ENCODE results near the gene LRRC34. TPM values are rescaled to one million over a fixed set of nuclear protein-coding genes. Genes with fewer than 3 reads are reported as not detected.
A peak's percentile ranks its signal among the peaks of the same experiment; 100 is the strongest.

The LRRC34 gene
- total RNA-seq, 1 experiment from 2014 or later = 3.9 TPM

- H3K27me3 ChIP-seq = no peaks in the 10 kb centered on the region
- no peak overlapping the region for H3K4me3 ChIP-seq
- DNase-seq = no peak
- no peaks in the 10 kb centered on the region for H3K9me3 ChIP-seq
- no peaks in the 10 kb centered on the region for H3K36me3 ChIP-seq
These were observed 10.3 kb upstream of the LRRC34 start for GRCh38 chr3:169822983-169823382.

- Histone ChIP-seq H3K36me3 (no peaks in the 10 kb centered on the region), H3K9me3 (no peaks in the 10 kb centered on the region), H3K27me3 (no peaks in the 10 kb centered on the region), H3K4me3 (no peak overlapping the region)
- DNase-seq = no peak
These were observed 9.8 kb upstream of the LRRC34 start for GRCh38 chr3:169822540-169822939.

DNA sequence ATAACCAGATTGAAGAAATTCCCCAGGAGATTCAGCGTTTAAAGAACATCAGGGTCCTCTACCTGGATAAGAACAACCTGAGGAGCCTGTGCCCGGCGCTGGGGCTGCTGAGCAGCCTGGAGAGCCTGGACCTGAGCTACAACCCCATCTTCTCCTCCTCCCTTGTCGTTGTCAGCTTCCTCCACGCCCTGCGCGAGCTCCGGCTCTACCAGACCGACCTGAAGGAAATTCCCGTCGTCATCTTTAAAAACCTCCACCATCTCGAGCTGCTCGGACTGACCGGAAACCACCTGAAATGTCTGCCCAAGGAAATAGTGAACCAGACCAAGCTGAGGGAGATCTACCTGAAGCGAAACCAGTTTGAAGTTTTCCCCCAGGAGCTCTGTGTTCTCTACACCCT, 9.4 kb upstream of the LRRC34 start:
- no peaks in the 10 kb centered on the region for H3K27me3 ChIP-seq
- no peaks in the 10 kb centered on the region for H3K36me3 ChIP-seq
- H3K4me3 ChIP-seq = no peak overlapping the region
- DNase-seq = no peak
- no peaks in the 10 kb centered on the region for H3K9me3 ChIP-seq

DNA sequence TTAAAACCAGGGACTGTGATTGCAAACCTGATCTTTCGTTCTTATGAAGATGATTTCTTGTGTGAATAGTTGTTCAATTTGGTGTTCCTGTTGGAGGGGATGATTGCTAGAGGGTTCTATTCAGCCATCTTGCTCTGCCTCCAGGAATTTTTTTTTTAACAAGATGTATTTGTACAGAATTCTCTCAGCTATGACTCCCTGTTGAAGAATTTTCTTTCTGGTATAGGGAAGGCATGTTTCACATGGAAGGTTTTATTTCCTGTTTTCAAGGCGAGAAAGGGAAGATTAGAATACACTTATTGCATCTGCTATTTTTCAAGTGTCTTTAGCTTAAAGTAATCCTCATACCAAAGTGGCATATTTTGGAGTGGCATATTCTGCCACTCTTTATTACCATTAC, 5.6 kb upstream of the LRRC34 start:
- no peak for DNase-seq
- Histone ChIP-seq H3K4me3 (no peak overlapping the region), H3K27me3 (no peaks in the 10 kb centered on the region), H3K36me3 (no peaks in the 10 kb centered on the region), H3K9me3 (peaks cover 8% of the 10 kb centered on the region)

- no peak for DNase-seq
- Histone ChIP-seq H3K36me3 (no peaks in the 10 kb centered on the region), H3K27me3 (no peaks in the 10 kb centered on the region), H3K9me3 (peaks cover 8% of the 10 kb centered on the region), H3K4me3 (no peak overlapping the region)
These were observed 3.0 kb upstream of the LRRC34 start for GRCh38 chr3:169815590-169816150.

GRCh38 chr3:169813757-169814517, 1.2 kb upstream of the LRRC34 start:
- DNase-seq = peak; percentile 65
- Histone ChIP-seq H3K36me3 (no peaks in the 10 kb centered on the region), H3K4me3 (peak overlapping the region; percentile 48), H3K27me3 (no peaks in the 10 kb centered on the region), H3K9me3 (peaks cover 8% of the 10 kb centered on the region)

- H3K9me3 ChIP-seq = peaks cover 8% of the 10 kb centered on the region
- no peaks in the 10 kb centered on the region for H3K27me3 ChIP-seq
- no peaks in the 10 kb centered on the region for H3K36me3 ChIP-seq
- peak overlapping the region; percentile 48 for H3K4me3 ChIP-seq
- DNase-seq = no peak
These were observed 574 bp upstream of the LRRC34 start for GRCh38 chr3:169813278-169813677.

DNA sequence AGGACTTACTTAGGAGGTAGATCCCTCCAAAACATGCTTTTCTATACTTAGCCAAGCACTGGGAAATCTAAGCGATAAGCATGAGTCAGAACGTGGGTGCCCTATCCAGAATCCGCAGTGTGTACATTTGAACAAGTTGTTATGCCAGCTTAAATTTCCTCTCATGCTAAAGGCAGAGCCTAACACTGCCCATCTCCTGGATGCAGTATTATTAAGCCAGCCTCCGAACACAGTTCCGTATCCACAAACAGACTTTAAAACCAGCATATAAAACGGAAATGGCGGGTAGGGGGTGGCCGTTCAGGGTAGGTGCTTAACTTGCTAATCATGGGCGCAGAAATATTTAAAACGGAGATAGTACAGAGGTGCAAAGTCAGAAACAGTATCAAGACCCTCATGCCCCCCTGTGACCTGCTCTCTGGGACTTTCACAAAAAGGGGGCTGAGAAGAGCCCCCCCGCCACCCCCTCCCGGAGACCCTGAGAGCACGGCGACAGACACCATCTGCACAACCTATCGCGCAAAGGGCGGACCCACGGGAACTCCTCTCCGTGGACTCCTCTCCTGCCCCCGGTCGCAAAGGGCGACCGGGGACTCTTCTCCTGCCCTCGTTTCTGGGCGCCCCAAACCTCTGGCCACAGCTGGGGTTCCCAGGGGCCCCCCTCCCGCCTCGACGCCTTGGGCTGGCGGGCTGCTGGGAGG, 923 bp downstream of the LRRC34 start:
- peak overlapping the region; percentile 48 for H3K4me3 ChIP-seq
- peak; percentile 57 for DNase-seq
- H3K9me3 ChIP-seq = peaks cover 8% of the 10 kb centered on the region
- no peaks in the 10 kb centered on the region for H3K27me3 ChIP-seq
- H3K36me3 ChIP-seq = no peaks in the 10 kb centered on the region

- no peaks in the 10 kb centered on the region for H3K36me3 ChIP-seq
- no peak overlapping the region for H3K4me3 ChIP-seq
- H3K27me3 ChIP-seq = no peaks in the 10 kb centered on the region
- no peak for DNase-seq
- no peaks in the 10 kb centered on the region for H3K9me3 ChIP-seq
These were observed 3.4 kb downstream of the LRRC34 start for GRCh38 chr3:169809230-169809795.

GRCh38 chr3:169804681-169805080, 8.0 kb downstream of the LRRC34 start:
- no peaks in the 10 kb centered on the region; the same call in 1 of the 2 replicates for H3K36me3 ChIP-seq
- no peaks in the 10 kb centered on the region for H3K9me3 ChIP-seq
- H3K4me3 ChIP-seq = no peak overlapping the region
- DNase-seq = no peak
- H3K27me3 ChIP-seq = no peaks in the 10 kb centered on the region

- H3K9me3 ChIP-seq = no peaks in the 10 kb centered on the region
- no peak for DNase-seq
- no peaks in the 10 kb centered on the region for H3K27me3 ChIP-seq
- H3K4me3 ChIP-seq = no peak overlapping the region
- H3K36me3 ChIP-seq = peaks cover 36% of the 10 kb centered on the region
These were observed 20.3 kb downstream of the LRRC34 start for GRCh38 chr3:169792359-169792758.

DNA sequence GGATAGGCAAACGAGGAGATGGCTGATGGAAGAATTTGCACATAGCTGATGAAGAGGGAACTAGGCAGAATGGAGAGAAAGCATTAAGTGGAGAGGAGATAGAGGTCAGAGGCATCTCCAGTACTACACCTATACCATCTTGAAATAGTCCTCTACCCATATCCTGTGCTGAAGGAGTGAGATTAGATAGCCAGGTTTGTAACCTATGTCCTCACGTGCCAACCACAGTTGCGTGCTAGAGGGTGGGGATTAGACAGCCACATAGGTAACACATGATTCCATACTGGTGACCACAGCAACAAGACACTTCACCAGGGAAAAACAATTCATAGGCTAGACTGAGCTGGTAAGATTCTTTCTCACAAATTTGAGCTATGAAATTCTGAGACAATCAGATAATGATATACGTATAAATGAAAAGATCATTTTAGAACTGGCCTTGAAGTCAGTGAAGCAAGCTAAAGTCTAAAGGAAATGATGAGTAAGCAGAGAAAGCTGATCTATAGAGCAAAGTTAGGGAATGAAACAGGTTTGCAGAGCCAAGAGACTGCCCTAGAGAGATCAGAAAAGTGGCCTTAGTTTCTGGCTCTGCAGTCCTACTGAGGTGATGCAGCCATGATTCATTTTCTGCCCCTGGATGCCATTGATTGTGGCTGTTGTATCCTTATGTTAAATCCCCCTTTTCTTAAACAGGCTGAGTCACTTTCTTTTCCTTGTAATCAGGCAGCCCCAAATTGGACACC, 21.8 kb downstream of the LRRC34 start:
- Histone ChIP-seq H3K9me3 (no peaks in the 10 kb centered on the region), H3K27me3 (no peaks in the 10 kb centered on the region), H3K4me3 (no peak overlapping the region), H3K36me3 (peaks cover 51% of the 10 kb centered on the region)
- DNase-seq = peak; percentile 65

GRCh38 chr3:169790219-169790618, 22.5 kb downstream of the LRRC34 start:
- Histone ChIP-seq H3K36me3 (peaks cover 58% of the 10 kb centered on the region), H3K9me3 (no peaks in the 10 kb centered on the region), H3K27me3 (no peaks in the 10 kb centered on the region), H3K4me3 (no peak overlapping the region)
- no peak for DNase-seq

DNA sequence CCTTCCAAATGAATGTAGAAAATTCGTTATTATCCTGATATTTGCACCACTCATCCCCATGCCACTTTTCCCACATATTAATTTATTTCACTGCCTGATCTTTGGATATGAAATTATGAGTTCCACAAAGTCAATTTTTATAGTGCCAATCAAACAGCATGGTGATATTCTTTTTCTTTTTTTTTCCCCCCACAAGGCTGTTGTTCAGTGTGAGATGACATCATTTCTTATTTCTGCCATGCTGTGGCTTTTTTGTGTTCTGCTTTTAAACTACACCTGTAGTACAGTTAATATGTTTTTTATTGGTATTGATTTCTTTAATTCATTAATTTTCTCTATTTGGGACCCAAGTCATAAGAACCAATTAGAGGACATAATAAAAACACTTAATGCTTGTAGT, 24.9 kb downstream of the LRRC34 start:
- no peak for DNase-seq
- H3K36me3 ChIP-seq = peaks cover 75% of the 10 kb centered on the region
- no peaks in the 10 kb centered on the region for H3K9me3 ChIP-seq
- H3K4me3 ChIP-seq = no peak overlapping the region
- H3K27me3 ChIP-seq = no peaks in the 10 kb centered on the region

GRCh38 chr3:169787120-169787519, 25.6 kb downstream of the LRRC34 start:
- H3K36me3 ChIP-seq = peaks cover 82% of the 10 kb centered on the region
- no peaks in the 10 kb centered on the region for H3K9me3 ChIP-seq
- no peaks in the 10 kb centered on the region for H3K27me3 ChIP-seq
- DNase-seq = no peak
- H3K4me3 ChIP-seq = no peak overlapping the region

DNA sequence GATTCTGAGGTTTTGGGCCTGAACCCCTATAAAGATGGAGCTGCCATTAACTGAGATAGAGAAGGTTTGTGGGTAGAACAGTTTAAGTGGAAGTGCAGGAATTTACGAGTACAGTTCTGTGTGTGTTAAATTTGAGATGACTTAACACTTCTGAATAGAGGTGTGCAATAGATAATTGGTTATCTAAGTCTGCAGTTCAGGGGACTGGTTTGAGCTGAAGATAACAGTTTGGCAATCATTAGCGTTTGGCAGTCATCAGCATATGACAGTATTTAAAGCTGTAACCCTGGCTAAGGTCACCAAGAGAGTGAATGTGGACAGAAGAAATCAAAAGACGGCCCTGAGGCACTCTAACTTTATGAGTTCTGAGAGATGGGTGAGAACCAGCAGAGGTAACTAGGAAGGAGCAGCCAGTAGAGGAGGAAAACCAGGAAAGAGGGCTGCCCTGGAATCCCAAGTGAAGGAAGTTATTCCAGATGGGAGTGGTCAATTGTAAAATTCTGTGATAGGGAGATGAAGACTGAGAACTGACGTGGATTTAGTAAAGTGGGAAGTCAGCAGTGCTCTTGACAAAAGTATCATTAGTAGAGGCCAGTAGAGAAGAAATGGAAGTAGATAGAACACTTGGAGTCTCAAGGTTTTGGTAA, 31.4 kb downstream of the LRRC34 start:
- peaks cover 93% of the 10 kb centered on the region for H3K36me3 ChIP-seq

More for the DNA sequence above, 31.4 kb downstream of the LRRC34 start:
- no peak overlapping the region for H3K4me3 ChIP-seq
- no peak for DNase-seq
- no peaks in the 10 kb centered on the region for H3K9me3 ChIP-seq
- H3K27me3 ChIP-seq = no peaks in the 10 kb centered on the region
